GM19025 (cell line): Measurements from ENCODE around the gene GAMT.

Experiments
- ATAC-seq: cut with Tn5 transposase; IDR thresholded peaks from one replicate; pipeline ENCODE4 v1.9.1; 2021; ENCODE audit warnings: mild to moderate bottlenecking, low read depth, moderate library complexity; ENCODE audit not compliant: unreplicated experiment

GAMT gene

GRCh38 chr19:1350867-1351266, 50.5 kb downstream of the GAMT start:
- ATAC-seq = no peak

- no peak for ATAC-seq
Observed at GRCh38 chr19:1349211-1349610, 52.1 kb downstream of the GAMT start.
